Activated CD8-positive, alpha-beta T cell treated with anti-CD3 and anti-CD28 coated beads for 36 hours (primary cell): ENCODE data around the gene NCSTN. TPM values are rescaled to one million over a fixed set of nuclear protein-coding genes. Genes with fewer than 3 reads are reported as not detected.

Experiments used
- ATAC-seq: fragments of 200-7000 bp; cut with Tn5 transposase; one replicate; pipeline ENCODE4 v1.10.0; 2021; ENCODE audit warnings: mild to moderate bottlenecking, moderate library complexity
- CTCF ChIA-PET: fragments of 350-600 bp; sonication (Branson Sonifier 250); formaldehyde crosslinking; loops from one replicate; lab custom pipeline; 2021; ENCODE audit warnings: antibody characterized with exemption; lab: Charles Lee
- POLR2A ChIA-PET: fragments of 350-600 bp; sonication (Branson Sonifier 250); formaldehyde crosslinking; loops from one replicate; lab custom pipeline; 2021; ENCODE audit warnings: antibody characterized with exemption; lab: Charles Lee
- DNase-seq: peaks from one replicate; pipeline ENCODE4 v3.0.0-alpha.2; 2020
- H3K27ac Mint-ChIP-seq: one replicate; pipeline ENCODE4 v1.8.0; 2021; ENCODE audit warnings: mild to moderate bottlenecking, mixed read lengths
- H3K27me3 Mint-ChIP-seq: one replicate; pipeline ENCODE4 v1.8.0; 2021; ENCODE audit warnings: mixed read lengths
- H3K36me3 Mint-ChIP-seq: one replicate; pipeline ENCODE4 v1.8.0; 2021; ENCODE audit warnings: low read depth, mixed read lengths
- H3K4me1 Mint-ChIP-seq: one replicate; pipeline ENCODE4 v1.8.0; 2021; ENCODE audit warnings: low read depth, mixed read lengths
- H3K4me3 Mint-ChIP-seq: one replicate; pipeline ENCODE4 v1.8.0; 2021; ENCODE audit warnings: mild to moderate bottlenecking, moderate library complexity, mixed read lengths
- H3K9me3 Mint-ChIP-seq: one replicate; pipeline ENCODE4 v1.8.0; 2021; ENCODE audit warnings: mixed read lengths
- CTCF ChIP-seq: fragments of 200-600 bp; IDR thresholded peaks from one replicate; pipeline ENCODE4 v1.8.0; 2022; ENCODE audit warnings: antibody characterized with exemption, mild to moderate bottlenecking
- intact Hi-C: fragments of 100-400 bp; cut with micrococcal nuclease; formaldehyde crosslinking; loops from one replicate; pipeline ENCODE4 v1.10.0; 2022
- total RNA-seq, 2 experiments: library from RNA; stranded (reverse); gene quantifications; one replicate each; pipeline ENCODE4 v1.2.3, GENCODE V29; 2021

The NCSTN gene
- total RNA-seq, 2 experiments from 2014 or later = 36.6 to 38.0 TPM

GRCh38 chr1:160344936-160345335, 1.8 kb downstream of the NCSTN start:
- POLR2A ChIA-PET = interaction anchor here (0.8 to 1.0 kb wide), 2 partner anchors 33 to 314 kb away, joined by 4 read pairs; no protein-coding TSS in a partner anchor
- Mint-ChIP-seq H3K4me1 (peaks cover 45% of the 10 kb centered on the region), H3K27ac (peak overlapping the region; percentile 45), H3K9me3 (no peaks in the 10 kb centered on the region), H3K36me3 (peaks cover 25% of the 10 kb centered on the region), H3K4me3 (peak overlapping the region; percentile 92), H3K27me3 (no peaks in the 10 kb centered on the region)
- no peak for TF ChIP-seq CTCF
- DNase-seq (no peak), ATAC-seq (no peak)
- intact Hi-C loops = no loop called here
- CTCF ChIA-PET = interaction anchor here (1.5 to 3.2 kb wide), 3 partner anchors 10 to 54 kb away, joined by 3 to 22 read pairs (median 8); no protein-coding TSS in a partner anchor

GRCh38 chr1:160346463-160346862, 3.3 kb downstream of the NCSTN start:
- no peak for TF ChIP-seq CTCF
- ChIA-PET POLR2A (no interaction called here), CTCF (interaction anchor here (1.0 to 3.2 kb wide), 6 partner anchors 8 to 263 kb away, joined by 3 to 22 read pairs (median 3); no protein-coding TSS in a partner anchor)
- ATAC-seq = no peak
- Mint-ChIP-seq H3K27ac (no peak overlapping the region), H3K27me3 (no peaks in the 10 kb centered on the region), H3K4me3 (no peak overlapping the region), H3K36me3 (peaks cover 26% of the 10 kb centered on the region), H3K9me3 (no peaks in the 10 kb centered on the region), H3K4me1 (peaks cover 32% of the 10 kb centered on the region)
- intact Hi-C loops = no loop called here
- no peak for DNase-seq

- H3K4me3 Mint-ChIP-seq = no peak overlapping the region
- POLR2A ChIA-PET = interaction anchor here (0.7 kb wide), 1 partner anchor 9 kb away, joined by 3 read pairs; no protein-coding TSS in a partner anchor
- peaks cover 26% of the 10 kb centered on the region for H3K36me3 Mint-ChIP-seq
- no peaks in the 10 kb centered on the region for H3K27me3 Mint-ChIP-seq
- no peak for ATAC-seq
- intact Hi-C loops = no loop called here
- CTCF ChIA-PET = interaction anchor here (1.5 to 3.2 kb wide), 5 partner anchors 8 to 262 kb away, joined by 3 to 22 read pairs (median 3); no protein-coding TSS in a partner anchor
- no peak for DNase-seq
- no peaks in the 10 kb centered on the region for H3K9me3 Mint-ChIP-seq
- no peak overlapping the region for H3K27ac Mint-ChIP-seq
- peaks cover 29% of the 10 kb centered on the region for H3K4me1 Mint-ChIP-seq
- TF ChIP-seq CTCF = no peak
These were observed 3.8 kb downstream of the NCSTN start for GRCh38 chr1:160346958-160347357.

GRCh38 chr1:160351629-160352028, 8.4 kb downstream of the NCSTN start:
- no peaks in the 10 kb centered on the region for H3K27me3 Mint-ChIP-seq
- H3K9me3 Mint-ChIP-seq = no peaks in the 10 kb centered on the region
- CTCF ChIA-PET = interaction anchor here (1.2 to 7.5 kb wide), 5 partner anchors 10 to 266 kb away, joined by 3 to 87 read pairs (median 4); no protein-coding TSS in a partner anchor
- no peak for ATAC-seq
- peaks cover 44% of the 10 kb centered on the region for H3K36me3 Mint-ChIP-seq
- no peak overlapping the region for H3K4me3 Mint-ChIP-seq
- H3K4me1 Mint-ChIP-seq = peaks cover 10% of the 10 kb centered on the region
- TF ChIP-seq CTCF = no peak
- POLR2A ChIA-PET = interaction anchor here (0.6 to 2.3 kb wide), 5 partner anchors 8 to 57 kb away, joined by 3 to 9 read pairs (median 3); partner anchors contain the start of genes COPA and NCSTN
- H3K27ac Mint-ChIP-seq = no peak overlapping the region
- intact Hi-C loops = no loop called here
- DNase-seq = no peak

- CTCF ChIA-PET = interaction anchor here (1.2 to 7.5 kb wide), 3 partner anchors 11 to 62 kb away, joined by 3 to 87 read pairs (median 13); no protein-coding TSS in a partner anchor
- Mint-ChIP-seq H3K4me1 (peaks cover 2% of the 10 kb centered on the region), H3K27me3 (no peaks in the 10 kb centered on the region), H3K36me3 (peaks cover 44% of the 10 kb centered on the region), H3K27ac (no peak overlapping the region), H3K4me3 (no peak overlapping the region), H3K9me3 (no peaks in the 10 kb centered on the region)
- DNase-seq (no peak), ATAC-seq (no peak)
- intact Hi-C loops = no loop called here
- TF ChIP-seq CTCF = no peak
- POLR2A ChIA-PET = interaction anchor here (2.0 to 2.3 kb wide), 2 partner anchors 9 to 56 kb away, joined by 6 to 9 read pairs; partner anchors contain the start of genes COPA and NCSTN
These were observed 9.4 kb downstream of the NCSTN start for GRCh38 chr1:160352555-160352954.
